ENCODE results near the gene INHBB. TPM values are rescaled to one million over a fixed set of nuclear protein-coding genes. Genes with fewer than 3 reads are reported as not detected.

Gene INHBB
- total and polyA plus RNA-seq, 9 of the 15 experiments (the other 6 are each of a cell fraction or from before 2014, with no cell fraction given) = not detected

GRCh38 chr2:120305937-120306490 lies 39.9 kb upstream of the INHBB start:
- BruUV-seq (replicated peaks) = no TSS peak
- H3K9me3 ChIP-seq (replicated peaks; ENCODE audit: control insufficient read depth, insufficient read depth, low read depth, low read length) = no peaks in the 10 kb centered on the region
- H3K27me3 ChIP-seq (ENCODE audit: control insufficient read depth in 2 of 2, insufficient read depth in 2 of 2, low read length in 2 of 2) = peaks cover 0 to 15% of the 10 kb centered on the region in 2 experiments; a peak in 1 of 5 replicates
- in situ Hi-C loops (cut with MboI) = no loop called here
- no peak overlapping the region for H3K27ac ChIP-seq (ENCODE audit: extremely low read depth, low read depth, low read length)
- no peaks in the 10 kb centered on the region for H3K36me3 ChIP-seq (ENCODE audit: control insufficient read depth, insufficient read depth, low read length)
- ATAC-seq (no peak), DNase-seq (ENCODE audit: extremely low read depth in 1 of 4, low spot score in 3 of 4) (no peak), FAIRE-seq (no peak)
- H4K20me1 ChIP-seq (replicated peaks; ENCODE audit: control insufficient read depth, insufficient read depth, low read length) = peaks cover 5% of the 10 kb centered on the region; the same call in 1 of the 2 replicates
- no peak overlapping the region for H3K4me2 ChIP-seq (ENCODE audit: insufficient read depth, low read length)
- TF ChIP-seq FOXM1 (IDR thresholded peaks at IDR 0.05; ENCODE audit: low read depth) (no peak), FOXM1 (CRISPR knock-in tag; IDR thresholded peaks at IDR 0.05; ENCODE audit: low read depth) (no peak), NFE2L1 (tag; IDR thresholded peaks at IDR 0.05; ENCODE audit: borderline replicate concordance, low read depth) (no peak), HLTF (IDR thresholded peaks at IDR 0.05) (no peak), GTF2F1 (IDR thresholded peaks at IDR 0.05; ENCODE audit: low read depth, low read length) (no peak), ZBTB33 (CRISPR knock-in tag; IDR thresholded peaks at IDR 0.05) (no peak), WHSC1 (IDR thresholded peaks at IDR 0.05; ENCODE audit: low read length) (no peak), ZNF583 (CRISPR knock-in tag; IDR thresholded peaks at IDR 0.05) (no peak)
- intact Hi-C loops (cut with micrococcal nuclease) = no loop called here
- ChIA-PET CTCF (ENCODE audit: low intra/inter-chr PET ratio) (no interaction called here), POLR2A (no interaction called here)
- no peak overlapping the region for H3K4me3 ChIP-seq
- H3K9ac ChIP-seq (ENCODE audit: insufficient read depth in 1 of 2, low read depth in 2 of 2, low read length in 2 of 2) = no peak overlapping the region
- no peak overlapping the region for H2AFZ ChIP-seq (ENCODE audit: low read depth, low read length)
- 49% methylated on average over 5 of the region's 5 CpGs for WGBS (ENCODE audit: insufficient coverage, low coverage, missing lambda C conversion rate)
- no peaks in the 10 kb centered on the region for H3K79me2 ChIP-seq (ENCODE audit: control insufficient read depth, insufficient read depth, low read length)
- H3K9me1 ChIP-seq (ENCODE audit: control insufficient read depth, insufficient read depth, low read length) = no peaks in the 10 kb centered on the region
- no peaks in the 10 kb centered on the region; a peak in 1 of 5 replicates for H3K4me1 ChIP-seq (replicated peaks in 1 of 2; ENCODE audit: control insufficient read depth in 2 of 2, insufficient read depth in 2 of 2, low read length in 2 of 2)

Measured in K562 (cell line).